Common myeloid progenitor, CD34-positive (primary cell): ENCODE results near the gene COL12A1.

ENCODE experiments used
- CTCF ChIA-PET: fragments of 350-600 bp; sonication (Branson Sonifier 250); formaldehyde crosslinking; loops from one replicate; lab custom pipeline; 2021; ENCODE audit warnings: antibody characterized with exemption; lab: Charles Lee
- POLR2A ChIA-PET: fragments of 350-600 bp; sonication (Branson Sonifier 250); formaldehyde crosslinking; loops from one replicate; lab custom pipeline; 2021; ENCODE audit warnings: antibody characterized with exemption; lab: Charles Lee
- DNase-seq, 3 donors: peaks; one replicate each; pipeline versions ENCODE4 v3.0.0 to v3.0.0-alpha.2; 2013
- H3K27ac ChIP-seq, 2 experiments: 1 replicate in 1 of 2; 2 replicates in 1 of 2; pipeline ENCODE4 v1.7.0; 2013; ENCODE audit warnings: inconsistent platforms in 2 of 2, low read length in 2 of 2, mild to moderate bottlenecking in 2 of 2, low read depth in 1 of 2, moderate library complexity in 1 of 2; ENCODE audit not compliant: severe bottlenecking in 2 of 2, insufficient read depth in 1 of 2, poor library complexity in 1 of 2
- H3K27me3 ChIP-seq, 5 experiments: replicated peaks in 2 of 5; 1 replicate in 3 of 5; 2 replicates in 2 of 5; pipeline versions ENCODE4 v1.6.1 to v1.7.0; 2013; ENCODE audit warnings: low read length in 4 of 5, mild to moderate bottlenecking in 2 of 5, moderate library complexity in 2 of 5, inconsistent platforms in 1 of 5; ENCODE audit not compliant: insufficient read depth in 5 of 5, control insufficient read depth in 4 of 5
- H3K36me3 ChIP-seq, 4 experiments: 1 replicate in 2 of 4; 2 replicates in 2 of 4; pipeline versions ENCODE4 v1.6.1 to v1.7.0; 2013; ENCODE audit warnings: low read length in 3 of 4, control low read depth in 1 of 4, mild to moderate bottlenecking in 1 of 4; ENCODE audit not compliant: control insufficient read depth in 4 of 4, insufficient read depth in 4 of 4
- H3K4me1 ChIP-seq, 4 experiments: 1 replicate in 3 of 4; 2 replicates in 1 of 4; pipeline versions ENCODE4 v1.6.1 to v1.7.1; 2013; ENCODE audit warnings: low read length in 3 of 4, mild to moderate bottlenecking in 3 of 4, control low read depth in 1 of 4, inconsistent platforms in 1 of 4, moderate library complexity in 1 of 4; ENCODE audit not compliant: control insufficient read depth in 4 of 4, insufficient read depth in 4 of 4; ENCODE audit errors: control extremely low read depth in 1 of 4
- H3K4me3 ChIP-seq, 7 experiments: 1 replicate in 4 of 7; 2 replicates in 3 of 7; pipeline versions ENCODE4 v1.5.1 to v1.7.0; 2013; ENCODE audit warnings: mild to moderate bottlenecking in 7 of 7, low read length in 6 of 7, moderate library complexity in 6 of 7, inconsistent platforms in 2 of 7, low read depth in 2 of 7, control low read depth in 1 of 7; ENCODE audit not compliant: insufficient read depth in 4 of 7, control insufficient read depth in 1 of 7; ENCODE audit errors: extremely low read depth in 1 of 7
- H3K9me3 ChIP-seq, 5 experiments: 1 replicate in 4 of 5; 2 replicates in 1 of 5; pipeline versions ENCODE4 v1.6.1 to v1.7.1; 2013; ENCODE audit warnings: low read length in 4 of 5, mild to moderate bottlenecking in 2 of 5, inconsistent platforms in 1 of 5, low read depth in 1 of 5, moderate library complexity in 1 of 5; ENCODE audit not compliant: control insufficient read depth in 4 of 5, insufficient read depth in 2 of 5; ENCODE audit errors: control extremely low read depth in 1 of 5
- WGBS: methylation state at CpG from one replicate; pipeline ENCODE4 v1.1.5; 2013; ENCODE audit not compliant: insufficient coverage; 5-methylcytosine and 5-hydroxymethylcytosine counted together

COL12A1 gene

DNA sequence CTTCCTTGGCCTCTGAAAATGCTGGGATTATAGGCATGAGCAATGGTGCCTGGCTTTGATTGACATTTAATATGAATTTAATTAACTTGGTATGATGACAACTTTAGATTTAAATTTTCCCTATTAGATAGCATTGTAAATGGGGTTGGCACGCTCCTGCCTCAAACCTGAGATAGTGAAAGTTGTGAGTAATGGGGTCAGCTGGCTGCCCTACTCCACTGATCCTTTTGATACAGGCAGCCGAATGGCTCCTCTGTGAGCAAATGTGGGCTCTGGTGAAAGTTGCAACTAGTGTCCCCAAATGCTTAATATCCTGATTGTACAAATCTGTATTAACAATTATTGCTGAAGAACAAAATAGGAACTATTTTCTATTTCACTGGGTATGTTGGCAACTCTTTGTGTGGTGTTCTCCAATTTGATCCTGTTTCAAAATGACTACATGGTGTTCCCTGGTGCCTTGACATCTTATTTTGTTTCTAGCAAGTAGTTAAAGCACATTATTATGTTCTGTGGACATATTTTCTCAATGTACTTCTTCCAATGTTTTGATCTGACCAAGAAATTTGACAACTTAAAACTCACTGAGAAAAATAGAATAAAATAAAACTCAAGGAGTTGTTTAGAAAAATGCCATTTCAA, 97.4 kb downstream of the COL12A1 start:
- ChIA-PET POLR2A (no interaction called here), CTCF (no interaction called here)
- no peaks in the 10 kb centered on the region for H3K27me3 ChIP-seq
- DNase-seq, result no peak
- no peaks in the 10 kb centered on the region for H3K9me3 ChIP-seq
- H3K27ac ChIP-seq, result no peak overlapping the region
- no CpG with 5 or more reads among the region's 2 CpGs for WGBS
- no peaks in the 10 kb centered on the region for H3K4me1 ChIP-seq
- no peak overlapping the region for H3K4me3 ChIP-seq
- H3K36me3 ChIP-seq, result no peaks in the 10 kb centered on the region

DNA sequence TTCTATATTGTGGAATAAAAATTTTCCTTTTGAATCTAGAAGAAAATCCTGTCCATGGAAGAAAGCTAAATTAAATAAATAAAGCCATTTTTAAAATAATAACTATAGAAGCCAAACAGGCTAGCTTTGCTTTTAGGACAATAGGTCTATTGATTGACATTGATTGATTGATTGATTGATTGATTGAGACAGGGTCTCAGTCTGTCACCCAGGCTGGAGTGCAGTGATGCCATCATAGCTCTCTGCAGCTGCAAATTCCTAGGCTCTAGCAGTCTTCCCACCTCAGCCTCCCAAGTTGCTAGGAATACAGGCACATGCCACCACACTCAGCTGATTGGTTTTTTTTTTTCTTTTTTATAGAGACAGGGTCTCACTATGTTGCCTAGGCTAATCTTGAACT, 97.9 kb downstream of the COL12A1 start:
- POLR2A ChIA-PET, result no interaction called here
- CTCF ChIA-PET, result no interaction called here
- H3K36me3 ChIP-seq, result no peaks in the 10 kb centered on the region
- DNase-seq, result no peak
- H3K4me3 ChIP-seq, result no peak overlapping the region
- H3K27ac ChIP-seq, result no peak overlapping the region
- no peaks in the 10 kb centered on the region for H3K27me3 ChIP-seq
- no peaks in the 10 kb centered on the region for H3K9me3 ChIP-seq
- H3K4me1 ChIP-seq, result no peaks in the 10 kb centered on the region

DNA sequence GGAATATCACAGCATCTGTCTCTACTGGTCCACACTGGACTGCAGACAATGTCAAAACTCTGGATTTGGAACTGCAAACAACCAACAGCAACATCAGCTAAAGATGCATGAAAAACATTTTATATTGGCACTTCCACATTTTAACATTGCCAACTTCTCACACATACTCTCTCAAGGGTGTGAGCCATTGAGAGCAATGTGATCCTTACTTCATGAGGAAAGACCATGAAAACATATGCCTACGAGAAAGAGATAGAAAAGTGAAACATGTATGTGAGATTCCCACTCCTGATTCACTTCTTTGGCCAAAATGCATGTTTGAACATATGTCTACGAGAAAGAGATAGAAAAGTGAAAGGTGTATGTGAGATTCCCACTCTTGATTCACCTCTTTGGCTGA, 99.4 kb downstream of the COL12A1 start:
- Histone ChIP-seq H3K4me3 (no peak overlapping the region), H3K27ac (no peak overlapping the region), H3K9me3 (no peaks in the 10 kb centered on the region), H3K36me3 (no peaks in the 10 kb centered on the region), H3K27me3 (no peaks in the 10 kb centered on the region), H3K4me1 (no peaks in the 10 kb centered on the region)
- no CpG with 5 or more reads among the region's 2 CpGs for WGBS
- ChIA-PET POLR2A (no interaction called here), CTCF (no interaction called here)
- DNase-seq, result no peak

DNA sequence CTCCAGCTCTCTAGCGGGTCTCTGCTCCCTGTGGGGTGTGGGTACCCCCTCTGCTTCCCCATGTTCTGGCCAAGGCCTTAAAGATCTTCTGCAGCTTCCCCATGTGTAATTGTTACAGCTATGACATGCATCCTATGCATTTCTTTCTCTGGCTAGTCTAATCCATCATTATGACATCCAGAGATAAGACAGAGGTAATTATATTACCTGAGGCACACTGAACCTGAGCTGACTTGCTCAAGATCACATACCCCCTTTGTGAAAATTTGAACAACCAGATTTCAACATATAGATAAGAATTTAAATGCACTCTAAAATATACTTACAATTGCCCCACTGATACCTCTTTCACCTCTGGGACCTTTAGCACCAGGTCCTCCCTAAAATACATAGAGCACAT, 102.4 kb downstream of the COL12A1 start:
- ChIA-PET POLR2A (no interaction called here), CTCF (interaction anchor here (0.7 kb wide), 1 partner anchor 62 kb away, joined by 3 read pairs; no protein-coding TSS in a partner anchor)
- Histone ChIP-seq H3K9me3 (no peaks in the 10 kb centered on the region), H3K27me3 (no peaks in the 10 kb centered on the region), H3K36me3 (no peaks in the 10 kb centered on the region), H3K4me1 (no peaks in the 10 kb centered on the region), H3K4me3 (no peak overlapping the region), H3K27ac (no peak overlapping the region)
- no peak for DNase-seq
- whole genome bisulfite sequencing, result 100% methylated on average over 1 of the region's 1 CpG

DNA sequence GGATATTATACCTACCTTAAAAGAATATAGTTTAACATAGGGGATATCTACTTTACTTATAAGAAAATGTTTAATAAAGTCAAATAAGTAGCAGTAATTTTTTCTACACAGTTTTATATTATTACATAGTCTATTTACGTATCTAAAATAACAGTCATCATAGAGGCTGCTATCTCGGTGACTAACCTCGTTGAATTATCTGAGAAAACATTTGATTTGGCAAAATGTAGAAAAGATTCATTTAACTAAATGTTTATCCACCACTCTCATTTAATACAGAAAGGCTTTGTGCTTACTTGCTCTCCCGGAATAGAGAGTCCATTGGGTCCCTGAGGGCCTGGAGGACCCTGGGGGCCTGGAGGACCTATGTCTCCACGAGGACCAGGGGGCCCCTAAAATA, 103.6 kb downstream of the COL12A1 start:
- Histone ChIP-seq H3K9me3 (no peaks in the 10 kb centered on the region), H3K4me1 (no peaks in the 10 kb centered on the region), H3K27me3 (no peaks in the 10 kb centered on the region), H3K27ac (no peak overlapping the region), H3K36me3 (no peaks in the 10 kb centered on the region), H3K4me3 (no peak overlapping the region)
- 100% methylated on average over 1 of the region's 5 CpGs for WGBS
- CTCF ChIA-PET, result no interaction called here
- no peak for DNase-seq
- POLR2A ChIA-PET, result no interaction called here

DNA sequence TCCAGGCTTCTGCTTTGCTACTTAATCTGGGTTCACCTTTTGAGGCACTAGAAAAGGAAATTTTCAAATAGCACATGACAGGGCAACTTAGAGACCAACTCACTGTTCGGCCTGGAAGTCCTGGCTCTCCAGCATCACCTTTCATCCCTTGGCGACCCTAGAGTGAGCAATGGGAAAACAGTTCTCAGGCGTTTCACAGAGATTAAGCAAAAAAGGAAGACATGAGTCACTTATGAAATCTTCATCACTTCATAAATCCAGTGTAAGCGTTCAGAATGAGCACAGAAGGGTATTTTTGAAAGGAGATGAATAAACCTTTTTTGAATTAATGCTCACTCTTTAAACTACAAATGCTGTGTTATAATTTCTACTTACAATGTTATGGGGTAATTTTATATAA, 104.0 kb downstream of the COL12A1 start:
- Histone ChIP-seq H3K36me3 (no peaks in the 10 kb centered on the region), H3K4me1 (no peaks in the 10 kb centered on the region), H3K27ac (no peak overlapping the region), H3K27me3 (no peaks in the 10 kb centered on the region), H3K4me3 (no peak overlapping the region), H3K9me3 (no peaks in the 10 kb centered on the region)
- WGBS, result 94% methylated on average over 3 of the region's 4 CpGs
- DNase-seq, result no peak
- ChIA-PET POLR2A (no interaction called here), CTCF (no interaction called here)

DNA sequence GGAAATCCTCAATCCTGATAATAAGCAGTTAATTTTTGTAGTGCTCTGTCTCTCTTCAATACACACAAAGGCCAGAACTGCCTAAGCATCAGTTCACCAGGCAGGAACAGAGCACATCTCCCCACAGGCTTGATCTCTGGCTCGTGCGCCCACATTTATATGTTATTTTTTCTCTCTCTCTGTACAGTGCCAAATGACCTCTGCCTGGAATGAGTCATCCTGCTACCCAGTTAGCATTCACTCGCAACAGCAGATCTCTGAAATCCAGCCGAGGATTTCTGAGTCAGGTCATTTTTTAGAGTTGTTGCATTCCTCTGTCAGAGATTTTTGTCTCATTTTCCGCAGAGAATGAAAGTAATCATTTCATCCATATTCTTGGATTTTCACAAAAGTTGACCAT, 107.1 kb downstream of the COL12A1 start:
- no peak for DNase-seq
- no peaks in the 10 kb centered on the region for H3K36me3 ChIP-seq
- H3K27ac ChIP-seq, result no peak overlapping the region
- 100% methylated on average over 4 of the region's 5 CpGs for WGBS
- H3K9me3 ChIP-seq, result no peaks in the 10 kb centered on the region
- POLR2A ChIA-PET, result no interaction called here
- CTCF ChIA-PET, result no interaction called here
- H3K4me3 ChIP-seq, result no peak overlapping the region
- no peaks in the 10 kb centered on the region for H3K4me1 ChIP-seq
- H3K27me3 ChIP-seq, result no peaks in the 10 kb centered on the region
